Right lobe of liver (tissue), 4 donors: ENCODE data around the gene SNRPA.

Experiments
- POLR2A ChIP-seq: fragments of 450-650 bp; IDR thresholded peaks from one replicate; pipeline ENCODE4 v1.6.1; 2017; ENCODE audit warnings: antibody characterized with exemption, mild to moderate bottlenecking
- TF ChIP-seq, protein P1 (sequence below), 4 donors: fragments of 200-600 bp in 3 of 4; fragments of 450-650 bp in 1 of 4; IDR thresholded peaks; one replicate each; pipeline versions ENCODE4 v1.5.1 to v1.8.0; 2016 to 2022; ENCODE audit warnings: antibody characterized with exemption in 4 of 4, mild to moderate bottlenecking in 2 of 4
- donor health status: DM: no; HTN: no; CAD: no.
- donor health status: DM: no; HTN: no; CAD: no.
- donor health status: DM: no; HTN: yes; CAD: no.

DNA sequence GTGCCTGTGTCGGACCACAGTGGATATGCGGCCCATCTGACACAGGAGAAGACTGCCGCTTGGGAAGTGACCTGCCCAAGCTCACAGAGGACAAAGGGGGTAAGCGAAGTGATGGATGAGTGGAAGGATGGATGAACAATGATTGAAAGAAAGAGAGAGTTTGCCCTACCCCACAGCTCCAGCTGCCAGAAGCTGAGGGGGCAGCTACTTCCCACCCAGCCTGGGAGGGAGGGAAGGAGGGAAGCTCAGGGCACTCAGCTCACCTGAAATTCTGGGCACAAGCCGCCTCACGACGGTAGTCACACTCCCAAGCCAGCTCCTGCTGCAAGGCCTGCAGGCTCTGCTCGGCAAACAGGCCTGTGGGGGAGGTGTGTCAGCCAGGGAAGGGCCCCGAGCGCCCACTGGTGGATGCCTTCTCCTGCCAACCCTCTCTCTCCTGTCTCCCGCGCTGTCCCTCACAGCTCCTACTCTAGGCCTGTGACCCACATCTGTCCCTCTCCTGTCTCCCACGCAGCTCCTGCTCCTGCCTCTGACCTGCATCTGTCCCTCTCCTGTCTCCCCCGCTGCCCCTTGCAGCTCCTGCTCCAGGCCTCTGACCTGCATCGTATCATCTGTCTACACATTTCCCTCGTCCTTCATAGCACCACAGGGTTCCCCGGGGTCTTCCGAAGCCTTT, 48.5 kb upstream of the SNRPA start:
- TF ChIP-seq, protein P1, sequence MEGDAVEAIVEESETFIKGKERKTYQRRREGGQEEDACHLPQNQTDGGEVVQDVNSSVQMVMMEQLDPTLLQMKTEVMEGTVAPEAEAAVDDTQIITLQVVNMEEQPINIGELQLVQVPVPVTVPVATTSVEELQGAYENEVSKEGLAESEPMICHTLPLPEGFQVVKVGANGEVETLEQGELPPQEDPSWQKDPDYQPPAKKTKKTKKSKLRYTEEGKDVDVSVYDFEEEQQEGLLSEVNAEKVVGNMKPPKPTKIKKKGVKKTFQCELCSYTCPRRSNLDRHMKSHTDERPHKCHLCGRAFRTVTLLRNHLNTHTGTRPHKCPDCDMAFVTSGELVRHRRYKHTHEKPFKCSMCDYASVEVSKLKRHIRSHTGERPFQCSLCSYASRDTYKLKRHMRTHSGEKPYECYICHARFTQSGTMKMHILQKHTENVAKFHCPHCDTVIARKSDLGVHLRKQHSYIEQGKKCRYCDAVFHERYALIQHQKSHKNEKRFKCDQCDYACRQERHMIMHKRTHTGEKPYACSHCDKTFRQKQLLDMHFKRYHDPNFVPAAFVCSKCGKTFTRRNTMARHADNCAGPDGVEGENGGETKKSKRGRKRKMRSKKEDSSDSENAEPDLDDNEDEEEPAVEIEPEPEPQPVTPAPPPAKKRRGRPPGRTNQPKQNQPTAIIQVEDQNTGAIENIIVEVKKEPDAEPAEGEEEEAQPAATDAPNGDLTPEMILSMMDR (IDR thresholded peaks at IDR 0.05), result peak in 1 of 4 donors; percentile 18
- TF ChIP-seq POLR2A, result no peak
